Neuronal stem cell (in vitro differentiated cells): ENCODE data around the gene ACOT11.
A peak's percentile ranks its signal among the peaks of the same experiment; 100 is the strongest.

Source experiments
- DNase-seq: peaks from one replicate; pipeline ENCODE4 v3.0.0-alpha.2; 2013; ENCODE audit warnings: low spot score
- H2AFZ ChIP-seq: one replicate; pipeline ENCODE4 v1.6.1; 2013; ENCODE audit warnings: mild to moderate bottlenecking, low read length, inconsistent platforms
- H2AK5ac ChIP-seq: 2 replicates; pipeline ENCODE4 v1.6.1; 2013; ENCODE audit warnings: low read depth, mild to moderate bottlenecking, inconsistent platforms, low read length, moderate library complexity, mixed read lengths
- H2BK120ac ChIP-seq: 2 replicates; pipeline ENCODE4 v1.6.1; 2013; ENCODE audit warnings: low read depth, mild to moderate bottlenecking, inconsistent platforms, low read length, moderate library complexity, mixed read lengths
- H2BK12ac ChIP-seq: one replicate; pipeline ENCODE4 v1.6.1; 2013; ENCODE audit warnings: low read length, inconsistent platforms
- H2BK15ac ChIP-seq: 2 replicates; pipeline ENCODE4 v1.6.1; 2013; ENCODE audit warnings: mild to moderate bottlenecking, low read length, inconsistent platforms, mixed read lengths
- H2BK5ac ChIP-seq: one replicate; pipeline ENCODE4 v1.6.1; 2013; ENCODE audit warnings: inconsistent platforms, mild to moderate bottlenecking, low read length, moderate library complexity
- H3K14ac ChIP-seq: one replicate; pipeline ENCODE4 v1.6.1; 2013; ENCODE audit warnings: low read length, inconsistent platforms
- H3K18ac ChIP-seq: 2 replicates; pipeline ENCODE4 v1.6.1; 2013; ENCODE audit warnings: low read length, inconsistent platforms
- H3K23ac ChIP-seq: 2 replicates; pipeline ENCODE4 v1.6.1; 2013; ENCODE audit warnings: low read depth, mild to moderate bottlenecking, mixed read lengths, low read length, inconsistent platforms; ENCODE audit not compliant: poor library complexity
- H3K27ac ChIP-seq: replicated peaks from 3 replicates; pipeline ENCODE4 v1.5.1; 2013; ENCODE audit warnings: low read length, inconsistent platforms
- H3K27me3 ChIP-seq, 3 experiments: 2 replicates each; pipeline ENCODE4 v1.6.1; 2013; ENCODE audit warnings: low read length in 3 of 3, mild to moderate bottlenecking in 2 of 3, inconsistent platforms in 1 of 3, low read depth in 1 of 3, mixed read lengths in 1 of 3, moderate library complexity in 1 of 3; ENCODE audit not compliant: control insufficient read depth in 3 of 3, insufficient read depth in 3 of 3
- H3K36me3 ChIP-seq, 2 donors: replicated peaks in 1 of 2; 2 replicates each; pipeline ENCODE4 v1.6.1; 2013; ENCODE audit warnings: low read length in 2 of 2; ENCODE audit not compliant: control insufficient read depth in 2 of 2, insufficient read depth in 2 of 2
- H3K4ac ChIP-seq: 2 replicates; pipeline ENCODE4 v1.6.1; 2013; ENCODE audit warnings: inconsistent platforms, mild to moderate bottlenecking, low read length, moderate library complexity
- H3K4me1 ChIP-seq, 2 donors: 1 replicate in 1 of 2; 2 replicates in 1 of 2; pipeline ENCODE4 v1.6.1; 2013; ENCODE audit warnings: low read length in 2 of 2, low read depth in 1 of 2; ENCODE audit not compliant: control insufficient read depth in 2 of 2, insufficient read depth in 1 of 2
- H3K4me2 ChIP-seq: one replicate; pipeline ENCODE4 v1.6.1; 2013; ENCODE audit warnings: mild to moderate bottlenecking, low read length, inconsistent platforms; ENCODE audit not compliant: insufficient read depth, poor library complexity, severe bottlenecking
- H3K4me3 ChIP-seq, 2 donors: 2 replicates each; pipeline ENCODE4 v1.5.1; 2013; ENCODE audit warnings: low read length in 2 of 2, mild to moderate bottlenecking in 2 of 2, inconsistent platforms in 1 of 2, moderate library complexity in 1 of 2
- H3K79me1 ChIP-seq: one replicate; pipeline ENCODE4 v1.6.1; 2013; ENCODE audit warnings: low read depth, mild to moderate bottlenecking, inconsistent platforms, low read length, moderate library complexity
- H3K9ac ChIP-seq: one replicate; pipeline ENCODE4 v1.6.1; 2013; ENCODE audit warnings: mild to moderate bottlenecking, low read depth, low read length, inconsistent platforms; ENCODE audit not compliant: poor library complexity
- H3K9me3 ChIP-seq, 2 donors: replicated peaks in 1 of 2; 2 replicates each; pipeline versions ENCODE3 to v1.6.1; 2013; ENCODE audit warnings: low read length in 2 of 2, mild to moderate bottlenecking in 2 of 2, inconsistent platforms in 1 of 2, low read depth in 1 of 2, mixed read lengths in 1 of 2, moderate library complexity in 1 of 2; ENCODE audit not compliant: control insufficient read depth in 2 of 2, insufficient read depth in 1 of 2
- H4K8ac ChIP-seq: one replicate; pipeline ENCODE4 v1.6.1; 2013; ENCODE audit warnings: low read depth, mild to moderate bottlenecking, inconsistent platforms, low read length, moderate library complexity
- H4K91ac ChIP-seq: one replicate; pipeline ENCODE4 v1.6.1; 2013; ENCODE audit warnings: low read length, low read depth, mild to moderate bottlenecking, inconsistent platforms; ENCODE audit not compliant: poor library complexity
- WGBS, 2 donors: extraction: QIAGEN DNeasy Blood & Tissue Kit; methylation state at CpG; one replicate each; pipeline ENCODE4 v1.1.7; 2013; ENCODE audit warnings: missing lambda C conversion rate in 2 of 2, mixed read lengths in 1 of 2; ENCODE audit not compliant: insufficient read length in 2 of 2, insufficient replicate concordance in 1 of 2; ENCODE audit errors: extremely low coverage in 2 of 2; 5-methylcytosine and 5-hydroxymethylcytosine counted together

Gene ACOT11

DNA sequence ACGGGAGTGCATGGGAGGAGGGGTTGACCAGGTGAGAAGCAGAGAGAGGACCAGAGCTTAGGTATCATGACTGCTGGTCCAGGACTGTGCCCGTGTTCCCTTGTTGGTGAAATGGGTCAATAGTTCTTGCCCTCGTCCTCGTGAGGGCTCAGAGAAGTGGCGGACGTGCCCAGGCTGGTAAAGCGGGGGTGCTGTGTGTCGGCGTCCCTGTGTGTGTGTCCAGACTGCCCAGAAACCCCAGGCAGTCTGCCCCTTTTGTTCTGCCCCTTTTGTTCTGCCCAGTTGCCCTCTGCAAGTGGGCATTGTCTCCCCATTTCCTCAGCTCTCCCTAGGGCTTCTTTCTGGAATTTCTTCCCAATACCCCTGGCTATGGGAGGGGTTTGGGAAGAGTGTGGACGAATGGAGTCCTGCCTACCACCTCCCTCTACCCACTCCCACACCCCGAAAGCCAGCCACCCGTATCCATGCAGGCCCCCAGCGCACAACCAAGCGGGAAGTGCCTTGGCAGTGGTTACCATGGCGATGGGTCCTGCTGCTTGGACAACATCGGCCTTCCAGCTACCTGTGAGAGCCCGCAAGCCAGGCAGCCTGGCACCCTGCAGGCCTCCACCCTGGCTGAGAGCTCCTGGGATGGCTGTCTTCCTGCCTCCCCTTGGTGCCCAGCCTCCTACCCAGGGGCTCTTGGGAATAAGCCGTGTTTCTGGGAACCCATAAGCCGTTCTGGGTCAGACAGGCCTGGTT lies 34.7 kb downstream of the ACOT11 start:
- Histone ChIP-seq H2BK5ac (peak overlapping the region; percentile 18), H2AK5ac (peak overlapping the region; percentile 87), H3K9ac (no peak overlapping the region), H3K27ac (no peak overlapping the region), H3K4me2 (no peak overlapping the region), H2BK15ac (peak overlapping the region; percentile 95), H4K91ac (no peak overlapping the region), H4K8ac (no peak overlapping the region), H3K18ac (peak overlapping the region; percentile 88), H3K4me1 (peaks cover 11 to 31% of the 10 kb centered on the region in 2 donors), H2BK120ac (peak overlapping the region; percentile 14), H3K27me3 (no peaks in the 10 kb centered on the region), H3K4me3 (no peak overlapping the region), H3K36me3 (no peaks in the 10 kb centered on the region), H3K4ac (no peak overlapping the region), H3K14ac (no peak overlapping the region), H3K23ac (no peak overlapping the region), H3K9me3 (no peaks in the 10 kb centered on the region), H2BK12ac (peak overlapping the region; percentile 92), H2AFZ (no peak overlapping the region), H3K79me1 (no peaks in the 10 kb centered on the region)
- WGBS, 2 donors = no CpG with 5 or more reads among the region's 19 CpGs
- peak; percentile 36 for DNase-seq

DNA sequence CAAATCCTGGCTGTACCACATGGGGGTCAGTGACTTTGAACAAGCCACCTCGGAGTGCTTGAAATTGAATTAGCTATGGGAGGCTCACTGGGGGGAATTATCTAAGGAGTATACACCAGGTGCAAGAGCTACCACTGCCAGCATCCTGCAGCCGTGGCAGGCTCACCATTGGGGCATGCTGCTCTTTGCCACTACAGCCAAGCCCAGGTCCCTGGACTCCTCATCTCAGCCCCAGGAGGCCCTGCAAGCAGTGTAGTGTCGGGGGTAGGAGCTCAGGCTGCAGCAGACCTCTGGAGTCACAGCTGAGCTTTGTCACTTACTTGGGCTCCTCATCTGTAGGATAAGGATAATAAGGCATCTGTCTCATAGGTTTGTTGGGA lies 35.3 kb downstream of the ACOT11 start:
- Histone ChIP-seq H4K8ac (no peak overlapping the region), H2BK5ac (no peak overlapping the region), H2BK120ac (peak overlapping the region; percentile 14), H2BK15ac (no peak overlapping the region), H3K36me3 (no peaks in the 10 kb centered on the region), H3K23ac (no peak overlapping the region), H3K27ac (no peak overlapping the region), H2AK5ac (peak overlapping the region; percentile 16), H3K9me3 (no peaks in the 10 kb centered on the region), H3K4me2 (no peak overlapping the region), H3K79me1 (no peaks in the 10 kb centered on the region), H3K4ac (no peak overlapping the region), H3K9ac (no peak overlapping the region), H2AFZ (no peak overlapping the region), H3K18ac (no peak overlapping the region), H3K4me3 (no peak overlapping the region), H3K4me1 (peaks cover 11 to 30% of the 10 kb centered on the region in 2 donors), H4K91ac (no peak overlapping the region), H2BK12ac (peak overlapping the region; percentile 80), H3K27me3 (no peaks in the 10 kb centered on the region), H3K14ac (peak overlapping the region; percentile 49)
- no CpG with 5 or more reads among the region's 3 CpGs for WGBS, 2 donors
- no peak for DNase-seq

DNA sequence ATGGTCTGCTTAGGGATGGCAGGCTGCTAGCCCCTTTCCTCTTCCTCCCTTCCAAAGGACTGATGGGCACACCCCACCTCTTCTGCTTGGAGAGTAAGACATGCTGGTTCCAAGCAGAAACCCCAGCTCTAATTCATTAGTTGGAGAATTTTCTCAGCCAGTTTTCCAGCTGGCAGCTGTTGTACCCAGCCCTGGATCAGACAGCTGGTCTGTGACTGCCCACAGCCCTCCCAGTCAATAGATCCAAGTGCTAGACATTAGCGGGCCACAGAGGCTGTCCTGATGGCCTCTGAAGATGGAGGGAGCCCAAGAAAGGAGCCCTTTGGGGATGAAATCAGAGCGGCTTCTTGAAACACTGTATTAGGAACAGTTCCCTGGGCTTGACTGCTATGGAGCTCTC lies 35.8 kb downstream of the ACOT11 start:
- Histone ChIP-seq H3K4me2 (no peak overlapping the region), H3K4me3 (no peak overlapping the region), H3K27me3 (no peaks in the 10 kb centered on the region), H2AFZ (no peak overlapping the region), H2BK120ac (no peak overlapping the region), H3K36me3 (no peaks in the 10 kb centered on the region), H3K27ac (no peak overlapping the region), H2BK15ac (no peak overlapping the region), H3K4ac (no peak overlapping the region), H3K9me3 (no peaks in the 10 kb centered on the region), H3K18ac (no peak overlapping the region), H3K23ac (no peak overlapping the region), H4K8ac (no peak overlapping the region), H4K91ac (no peak overlapping the region), H2BK12ac (no peak overlapping the region), H3K9ac (no peak overlapping the region), H3K4me1 (peaks cover 11 to 30% of the 10 kb centered on the region in 2 donors), H3K14ac (no peak overlapping the region), H3K79me1 (no peaks in the 10 kb centered on the region), H2BK5ac (no peak overlapping the region), H2AK5ac (no peak overlapping the region)
- no CpG with 5 or more reads among the region's 2 CpGs for WGBS, 2 donors
- DNase-seq = no peak

DNA sequence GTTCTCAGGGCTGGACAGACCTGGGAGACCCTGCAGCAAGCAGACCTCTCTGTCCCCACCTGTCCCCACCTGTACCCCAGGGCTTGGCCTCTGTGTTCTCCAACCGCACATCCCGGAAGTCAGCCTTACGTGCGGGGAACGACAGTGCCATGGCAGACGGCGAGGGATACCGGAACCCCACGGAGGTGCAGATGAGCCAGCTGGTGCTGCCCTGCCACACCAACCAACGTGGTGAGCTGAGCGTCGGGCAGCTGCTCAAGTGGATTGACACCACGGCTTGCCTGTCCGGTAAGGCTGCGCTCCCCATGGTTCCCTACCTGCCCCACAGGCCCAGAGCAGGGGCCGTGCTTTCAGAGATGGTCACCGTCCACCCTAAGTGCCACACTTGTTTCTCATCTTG lies 36.5 kb downstream of the ACOT11 start:
- Histone ChIP-seq H3K14ac (peak overlapping the region; percentile 95), H3K27me3 (no peaks in the 10 kb centered on the region), H4K91ac (peak overlapping the region; percentile 17), H3K23ac (no peak overlapping the region), H2BK15ac (peak overlapping the region; percentile 19), H2BK120ac (no peak overlapping the region), H2AK5ac (peak overlapping the region; percentile 82), H3K4ac (no peak overlapping the region), H3K27ac (no peak overlapping the region), H3K4me3 (peak overlapping the region in 1 of 2 donors; percentile 32), H3K18ac (peak overlapping the region; percentile 7), H3K36me3 (no peaks in the 10 kb centered on the region), H2AFZ (no peak overlapping the region), H3K9me3 (no peaks in the 10 kb centered on the region), H3K4me1 (peaks cover 11 to 23% of the 10 kb centered on the region in 2 donors), H2BK12ac (peak overlapping the region; percentile 96), H3K4me2 (no peak overlapping the region), H2BK5ac (no peak overlapping the region), H4K8ac (no peak overlapping the region), H3K9ac (no peak overlapping the region), H3K79me1 (no peaks in the 10 kb centered on the region)
- DNase-seq = no peak
- WGBS, 2 donors = no CpG with 5 or more reads among the region's 17 CpGs
